GM19023 (cell line): ENCODE data around the gene MRI1.
A peak's percentile ranks its signal among the peaks of the same experiment; 100 is the strongest.
"Not testable (repeated sequence)": the region's sequence is repeated elsewhere in the genome, so short reads cannot be mapped to it uniquely, and the experiment has no call there.

Experiments used
- ATAC-seq: cut with Tn5 transposase; IDR thresholded peaks from one replicate; pipeline ENCODE4 v1.9.1; 2021; ENCODE audit warnings: mild to moderate bottlenecking, moderate library complexity; ENCODE audit not compliant: unreplicated experiment

MRI1 gene

DNA sequence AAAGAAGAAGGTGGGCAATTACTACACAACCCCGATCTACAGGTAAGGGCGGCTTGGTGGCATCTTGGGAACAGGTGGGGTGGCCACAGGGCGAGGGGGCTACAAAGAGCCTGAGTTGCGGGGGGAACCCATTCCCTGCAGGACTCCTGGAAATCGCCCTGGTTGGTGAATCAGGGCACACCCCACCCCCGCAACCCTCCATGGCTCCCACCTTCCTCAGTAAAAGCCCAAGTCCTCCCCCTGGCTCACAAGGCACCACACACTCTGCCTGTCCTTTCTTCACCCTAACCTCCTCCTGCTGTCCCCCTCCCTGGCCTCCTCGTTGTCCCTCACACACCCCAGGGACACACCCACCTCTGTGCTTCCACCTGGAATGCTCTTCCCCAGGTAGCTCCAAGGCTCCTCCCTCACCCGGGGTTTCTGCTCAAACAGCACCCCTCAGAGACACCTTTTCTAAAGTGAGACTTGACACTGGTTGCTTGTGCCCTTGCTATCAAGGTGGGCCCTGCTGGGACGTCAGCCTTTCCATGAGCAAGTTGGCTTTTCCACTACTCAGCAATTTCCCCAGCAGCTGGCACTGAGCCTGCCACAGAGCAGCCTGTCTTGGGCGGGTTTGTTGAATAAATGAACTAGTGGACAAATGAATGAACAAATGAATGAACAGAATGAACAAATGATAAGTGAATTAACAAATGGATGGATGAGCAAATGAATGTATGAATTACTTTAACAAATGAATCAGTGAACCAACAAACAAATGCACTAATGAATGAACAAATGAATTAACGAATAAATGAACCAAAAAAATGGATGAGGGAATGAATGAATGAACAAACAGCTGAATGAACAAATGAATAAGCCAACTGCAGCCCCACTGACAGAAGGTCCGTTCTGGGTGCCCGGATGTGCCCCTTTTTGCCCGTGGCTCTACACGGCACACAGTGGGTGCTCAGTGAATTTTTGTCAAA, 6.2 kb upstream of the MRI1 start:
- no peak for ATAC-seq

DNA sequence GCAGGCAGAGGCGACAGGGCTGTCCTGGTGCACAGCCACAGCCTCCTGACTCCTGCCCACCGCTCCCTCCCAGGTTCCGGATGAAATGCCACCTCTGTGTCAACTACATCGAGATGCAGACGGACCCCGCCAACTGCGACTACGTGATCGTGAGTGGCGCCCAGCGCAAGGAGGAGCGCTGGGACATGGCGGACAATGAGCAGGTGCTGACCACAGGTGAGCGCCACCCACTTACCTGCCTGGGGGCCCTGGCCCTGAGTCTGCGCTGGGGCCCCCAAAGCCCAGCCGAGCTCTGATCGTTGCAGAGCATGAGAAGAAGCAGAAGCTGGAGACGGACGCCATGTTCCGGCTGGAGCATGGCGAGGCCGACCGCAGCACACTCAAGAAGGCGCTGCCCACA, 5.5 kb upstream of the MRI1 start:
- ATAC-seq, result no peak

DNA sequence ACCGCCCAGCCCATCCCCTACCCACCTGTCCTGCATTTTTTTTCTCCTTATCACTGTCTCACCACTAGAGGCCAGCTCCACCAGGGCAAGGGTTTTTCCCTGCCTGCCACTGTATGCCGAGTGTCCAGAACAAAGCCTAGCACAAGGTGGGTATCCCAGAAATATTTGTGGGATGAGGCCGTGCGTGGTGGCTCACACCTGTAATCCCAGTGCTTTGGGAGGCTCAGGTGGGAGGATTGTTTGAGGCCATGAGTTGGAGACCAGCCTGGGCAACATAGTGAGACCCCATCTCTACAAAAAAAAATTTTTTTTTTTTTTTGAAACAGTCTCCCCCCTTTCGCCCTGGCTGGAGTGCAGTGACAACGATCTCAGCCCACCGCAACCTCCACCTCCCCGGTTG, 2.9 kb upstream of the MRI1 start:
- ATAC-seq, result no peak

DNA sequence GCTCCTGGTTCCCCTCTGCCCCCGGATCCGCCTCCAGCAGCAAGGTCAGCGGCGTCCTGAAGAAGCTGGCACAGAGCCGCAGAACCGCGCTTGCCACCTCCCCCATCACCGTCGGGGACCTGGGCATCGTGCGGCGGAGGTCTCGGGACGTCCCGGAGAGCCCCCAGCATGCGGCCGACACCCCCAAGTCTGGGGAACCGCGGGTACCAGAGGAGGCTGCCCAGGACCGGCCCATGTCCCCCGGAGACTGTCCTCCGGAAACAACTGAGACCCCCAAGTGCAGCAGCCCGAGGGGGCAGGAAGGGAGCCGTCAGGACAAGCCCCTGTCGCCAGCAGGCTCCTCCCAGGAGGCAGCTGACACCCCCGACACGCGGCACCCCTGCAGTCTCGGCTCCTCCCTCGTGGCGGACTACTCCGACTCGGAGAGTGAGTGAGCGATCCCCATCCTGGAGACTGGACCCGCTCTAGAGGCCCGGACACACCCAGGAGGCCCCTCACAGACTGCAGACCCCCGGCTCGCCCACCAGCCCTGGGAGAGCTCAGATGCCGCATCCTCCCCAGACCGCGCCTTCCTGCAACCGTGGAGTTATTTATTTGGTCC, 1.6 kb upstream of the MRI1 start:
- no peak for ATAC-seq

DNA sequence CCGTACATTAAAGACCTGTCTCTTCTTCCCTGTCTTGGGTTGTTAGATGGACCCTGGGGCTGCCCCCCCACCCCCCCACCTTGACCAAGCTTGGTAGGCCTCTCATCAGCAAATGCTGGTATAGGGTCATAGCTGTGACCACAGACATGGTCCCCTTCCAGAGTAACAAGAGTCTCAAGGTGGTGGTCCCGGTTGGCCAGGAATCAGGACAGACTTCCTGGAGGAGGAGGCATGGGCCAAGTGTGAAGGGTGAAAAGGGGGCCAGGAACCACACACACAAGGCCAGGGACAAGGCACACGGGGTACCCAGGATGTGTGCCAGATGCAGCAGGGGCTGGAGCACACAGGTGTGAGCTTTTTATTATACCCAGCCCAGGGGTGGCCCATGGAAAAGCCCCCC, 1.1 kb upstream of the MRI1 start:
- no peak for ATAC-seq

GRCh38 chr19:13764821-13765394, 586 bp downstream of the MRI1 start:
- no peak for ATAC-seq

GRCh38 chr19:13765395-13766094, 1.2 kb downstream of the MRI1 start:
- ATAC-seq, result no peak

DNA sequence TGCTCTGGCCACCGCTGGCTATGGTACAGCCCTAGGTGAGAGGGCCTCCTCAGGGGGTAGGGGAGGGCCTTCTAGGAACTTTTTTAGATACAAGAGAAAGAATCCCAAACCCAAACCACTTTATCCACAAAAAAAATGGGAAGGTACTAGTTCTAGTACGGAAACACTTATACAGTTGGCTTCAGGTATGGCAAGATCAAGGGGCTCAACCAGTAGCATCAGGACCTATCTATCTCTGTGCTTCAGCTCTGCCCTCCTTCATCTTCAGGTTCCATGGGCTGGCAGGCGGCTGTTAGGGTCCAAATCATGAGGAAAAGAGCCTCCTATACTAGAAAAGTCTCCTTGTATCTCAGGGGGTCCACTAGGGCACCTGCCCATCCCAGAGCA, 1.8 kb downstream of the MRI1 start:
- ATAC-seq, result no peak

DNA sequence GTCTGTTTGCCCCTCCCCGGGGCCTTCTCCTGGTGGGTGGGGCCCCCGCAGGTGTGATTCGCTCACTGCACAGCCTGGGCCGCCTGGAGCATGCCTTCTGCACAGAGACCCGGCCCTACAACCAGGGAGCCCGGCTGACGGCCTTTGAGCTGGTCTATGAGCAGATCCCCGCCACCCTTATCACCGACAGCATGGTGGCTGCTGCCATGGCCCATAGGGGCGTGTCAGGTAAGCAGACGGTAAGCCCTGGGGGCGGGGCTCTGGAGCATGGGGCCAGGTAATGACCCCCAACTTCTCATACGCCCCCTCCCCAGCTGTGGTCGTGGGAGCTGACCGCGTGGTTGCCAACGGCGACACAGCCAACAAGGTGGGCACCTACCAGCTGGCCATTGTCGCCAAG, 4.2 kb downstream of the MRI1 start:
- ATAC-seq, result no peak

DNA sequence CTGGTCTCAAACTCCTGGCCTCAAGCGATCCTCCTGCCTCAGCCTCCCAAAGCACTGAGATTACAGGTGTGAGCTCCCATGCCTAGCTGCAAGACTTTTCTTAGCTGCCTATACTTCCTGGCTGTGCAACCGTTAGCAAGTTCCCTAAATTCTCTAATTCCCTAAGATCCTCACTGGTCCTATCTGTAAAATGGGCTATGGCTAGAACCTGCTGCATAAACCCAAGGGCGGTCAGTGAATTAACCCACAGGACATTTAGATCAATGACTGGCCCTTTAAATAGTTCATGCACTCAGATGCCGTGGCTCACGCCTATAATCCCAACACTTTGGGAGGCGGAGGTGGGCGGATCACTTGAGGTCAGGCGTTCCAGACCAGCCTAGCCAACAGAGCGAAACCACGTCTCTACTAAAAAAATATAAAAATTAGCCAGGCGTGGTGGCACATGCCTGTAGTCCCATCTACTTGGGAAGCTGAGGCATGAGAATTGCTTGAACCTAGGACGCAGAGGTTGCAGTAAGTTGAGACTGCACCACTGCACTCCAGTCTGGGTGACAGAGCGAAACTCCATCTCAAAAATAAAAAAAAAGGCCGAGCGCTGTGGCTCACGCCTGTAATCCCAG, 5.8 kb downstream of the MRI1 start:
- ATAC-seq, result no peak

DNA sequence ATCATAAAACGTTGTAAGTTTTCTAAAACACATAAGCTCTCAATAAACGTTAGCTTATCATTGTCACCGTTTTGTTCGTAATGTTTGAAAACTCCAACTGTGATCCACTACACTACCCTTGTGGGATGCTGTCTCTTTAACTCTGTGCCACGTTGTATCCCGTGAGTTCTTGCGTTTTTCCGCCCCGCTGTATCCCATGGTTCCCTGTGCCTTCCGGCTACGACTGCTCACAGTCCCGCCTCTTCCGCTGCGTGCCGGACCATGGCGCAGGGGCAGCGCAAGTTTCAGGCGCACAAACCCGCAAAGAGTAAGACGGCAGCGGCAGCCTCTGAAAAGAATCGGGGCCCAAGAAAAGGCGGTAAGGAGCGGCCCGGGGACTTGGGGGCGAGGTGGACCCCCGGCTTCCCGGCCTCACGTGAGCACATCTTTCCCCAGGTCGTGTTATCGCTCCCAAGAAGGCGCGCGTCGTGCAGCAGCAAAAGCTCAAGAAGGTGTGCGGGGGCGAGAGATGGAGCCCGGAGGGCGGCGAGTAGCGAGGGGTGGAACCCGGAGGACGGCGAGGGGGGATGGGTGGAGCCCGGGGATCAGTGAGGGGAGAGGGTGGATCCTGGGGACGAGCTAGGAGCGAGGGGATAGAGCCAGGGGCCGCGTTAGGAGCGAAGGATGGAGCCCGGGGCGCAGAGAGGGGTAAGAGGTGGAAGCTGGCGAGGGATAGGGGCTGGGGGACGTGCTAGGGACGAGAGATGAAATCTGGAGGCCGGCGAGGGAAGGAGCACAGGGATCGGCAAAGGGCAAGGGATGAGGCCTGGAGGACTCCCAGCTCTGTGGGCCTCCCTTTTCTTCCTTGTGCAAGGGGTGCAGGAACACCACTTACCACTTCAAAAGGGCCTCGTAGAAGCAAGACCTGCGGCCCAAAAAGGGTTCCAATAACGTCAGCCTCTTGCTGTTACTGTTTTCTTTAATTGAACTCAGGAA, 10.2 kb downstream of the MRI1 start, which contains the start of gene C19orf53:
TSS of gene C19orf53 (plus strand) at position 240 of the 975 bp plus-strand sequence. CDS start at position 262, 22 bp downstream.
- peak; percentile 85 for ATAC-seq

GRCh38 chr19:13778398-13778797, 14.1 kb downstream of the MRI1 start:
- ATAC-seq, result no peak

DNA sequence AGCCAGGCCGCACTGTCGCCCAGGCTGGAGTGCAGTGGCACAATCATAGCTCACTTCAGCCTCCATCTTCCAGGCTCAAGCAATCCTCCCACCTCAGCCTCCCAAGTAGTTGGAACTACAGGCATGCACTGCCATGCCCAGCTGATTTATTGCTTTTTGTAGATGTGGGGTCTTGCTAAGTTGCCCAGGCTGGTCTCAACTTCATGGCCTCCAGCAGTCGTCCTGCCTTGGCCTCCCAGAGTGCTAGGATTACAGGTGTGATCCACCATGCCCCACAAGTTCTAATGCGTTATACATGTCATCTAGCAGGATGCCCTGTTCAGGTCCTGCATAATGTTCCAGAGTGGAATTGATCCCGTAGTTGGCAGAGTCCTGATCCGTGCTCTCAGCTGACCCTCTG, 14.5 kb downstream of the MRI1 start:
- ATAC-seq, result no peak

GRCh38 chr19:13779794-13780193, 15.5 kb downstream of the MRI1 start:
- ATAC-seq, result not testable (repeated sequence)

DNA sequence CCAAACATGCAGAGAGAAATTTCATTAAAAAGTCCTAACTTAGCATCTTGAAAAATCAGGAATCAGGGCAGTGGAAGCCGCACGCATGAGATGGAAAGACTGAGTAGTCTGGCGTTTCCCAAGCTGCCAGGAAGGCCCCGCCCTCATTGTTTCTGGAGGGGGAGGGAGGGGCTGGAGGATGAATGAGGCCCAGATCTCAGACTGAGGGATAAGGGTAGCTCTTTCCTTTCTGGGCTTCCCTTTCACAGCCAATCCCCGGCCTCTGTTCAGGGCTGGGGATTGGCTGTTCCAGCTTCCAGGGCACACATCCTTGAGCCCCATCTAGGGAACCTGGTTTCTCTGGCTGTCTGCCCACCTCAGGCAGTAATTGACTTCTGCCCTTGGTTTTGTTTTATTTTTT, 17.2 kb downstream of the MRI1 start:
- no peak for ATAC-seq

DNA sequence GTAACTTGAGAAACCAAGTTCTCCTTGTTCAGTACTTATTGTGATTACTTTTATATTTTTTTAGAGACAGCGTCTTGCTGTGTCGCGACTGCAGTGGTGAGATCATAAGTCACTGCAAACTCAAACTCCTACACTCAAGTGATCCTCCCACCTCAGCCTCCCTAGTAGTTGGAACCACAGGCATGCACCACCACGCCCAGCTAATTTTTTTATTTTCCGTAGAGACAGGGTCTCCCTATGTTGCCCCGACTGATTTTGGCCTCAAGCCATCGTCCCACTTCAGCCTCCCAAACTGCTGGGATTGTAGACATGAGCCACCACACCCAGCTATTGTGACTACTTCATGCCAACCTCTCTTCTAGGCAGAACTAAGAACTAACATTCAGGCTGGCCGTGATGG, 18.2 kb downstream of the MRI1 start:
- ATAC-seq, result no peak

GRCh38 chr19:13783565-13784500, 19.5 kb downstream of the MRI1 start:
- ATAC-seq, result no peak

GRCh38 chr19:13784731-13785452, 20.6 kb downstream of the MRI1 start:
- ATAC-seq, result no peak
